HG02973 (cell line): ENCODE results near the gene FKBP4.

Experiments
- ATAC-seq: cut with Tn5 transposase; IDR thresholded peaks from one replicate; pipeline ENCODE4 v1.9.1; 2021; ENCODE audit warnings: moderate library complexity; ENCODE audit not compliant: unreplicated experiment

The FKBP4 gene

DNA sequence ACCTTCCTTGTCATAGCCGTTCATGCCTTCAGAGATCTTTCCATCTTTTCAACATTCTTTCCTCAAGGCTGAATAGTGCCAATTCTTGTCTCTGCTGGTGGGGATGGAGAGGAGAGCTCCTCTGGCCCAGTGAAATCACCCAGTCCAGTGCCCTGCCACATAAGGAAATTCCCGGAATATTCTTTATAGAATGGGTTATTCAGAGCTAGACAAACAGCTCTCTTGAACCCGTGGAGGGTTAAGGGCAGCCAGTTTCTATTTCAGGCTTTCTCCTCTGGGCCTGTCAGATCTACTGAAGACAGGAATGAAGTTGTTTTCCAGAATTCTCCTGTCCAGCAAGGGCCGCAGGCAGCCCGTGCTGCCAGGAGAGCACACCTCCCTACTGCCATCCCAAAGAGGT, 48.2 kb downstream of the FKBP4 start:
- no peak for ATAC-seq

GRCh38 chr12:2844786-2845185, 50.0 kb downstream of the FKBP4 start:
- no peak for ATAC-seq

DNA sequence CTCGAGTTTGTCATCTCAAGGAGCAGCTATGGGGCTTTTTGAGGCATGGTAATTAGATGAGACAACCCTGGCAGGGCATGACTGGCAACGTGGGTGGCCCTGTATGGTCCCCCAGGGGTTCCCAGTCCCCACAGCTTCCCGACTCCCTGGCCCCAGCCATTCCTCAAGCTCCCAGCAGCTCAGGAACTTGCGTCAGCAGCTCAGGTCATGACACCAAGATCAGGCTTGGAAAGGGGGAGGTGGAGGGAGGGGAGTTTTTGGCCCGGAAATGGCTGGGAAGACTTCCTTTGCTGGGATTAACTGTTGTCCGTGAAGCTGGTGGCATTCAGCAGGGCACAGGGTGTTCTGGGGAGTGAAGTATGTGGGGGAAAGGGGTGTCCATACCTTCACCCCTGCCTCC, 50.5 kb downstream of the FKBP4 start:
- no peak for ATAC-seq

GRCh38 chr12:2851931-2852330, 57.2 kb downstream of the FKBP4 start:
- no peak for ATAC-seq

GRCh38 chr12:2853626-2854025, 58.9 kb downstream of the FKBP4 start:
- ATAC-seq: no peak
